HL-60 (cell line): Measurements from ENCODE around the gene CASD1.

Source experiments
- TF ChIP-seq, protein P1 (sequence below): IDR thresholded peaks from one replicate; pipeline ENCODE4 v1.5.1; 2011; ENCODE audit warnings: low read length, control low read depth, inconsistent platforms; ENCODE audit not compliant: insufficient read depth
- TF ChIP-seq, protein P2 (sequence below): IDR thresholded peaks from 2 replicates; pipeline ENCODE4 v1.6.1; 2012; ENCODE audit warnings: low read depth; ENCODE audit not compliant: insufficient replicate concordance

DNA sequence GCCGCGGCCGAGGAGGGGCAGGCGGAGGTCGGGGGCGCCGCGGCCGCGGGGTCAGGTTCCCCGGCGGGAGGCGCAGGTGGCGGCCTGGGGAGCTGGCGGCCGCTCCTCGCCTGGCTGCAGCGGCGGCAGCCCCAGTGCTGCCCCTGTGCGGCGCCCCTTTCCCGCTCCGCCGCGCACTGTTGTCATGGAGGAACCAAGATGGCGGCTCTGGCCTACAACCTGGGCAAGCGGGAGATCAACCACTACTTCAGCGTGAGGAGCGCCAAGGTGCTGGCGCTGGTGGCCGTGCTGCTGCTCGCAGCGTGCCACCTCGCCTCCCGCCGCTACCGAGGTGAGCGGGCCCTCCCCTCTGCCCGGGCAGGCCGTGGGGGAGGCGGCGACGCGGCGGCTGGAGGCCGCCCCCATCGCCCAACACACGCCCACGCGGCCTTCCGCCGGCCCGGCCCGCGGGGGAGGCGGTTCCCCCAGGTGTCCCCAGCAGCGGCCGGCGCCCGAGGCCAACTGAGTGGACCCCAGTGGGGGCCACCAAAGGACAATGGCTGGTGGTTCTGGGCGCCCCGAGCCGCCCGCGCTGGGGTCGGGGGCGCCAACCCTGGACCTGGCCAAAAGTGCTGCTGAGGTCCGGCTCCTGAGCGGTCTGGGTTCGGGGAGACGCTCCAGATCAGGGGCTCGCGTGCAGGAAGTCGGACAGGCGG is 425 bp downstream of the CASD1 start:
- TF ChIP-seq, protein P1, sequence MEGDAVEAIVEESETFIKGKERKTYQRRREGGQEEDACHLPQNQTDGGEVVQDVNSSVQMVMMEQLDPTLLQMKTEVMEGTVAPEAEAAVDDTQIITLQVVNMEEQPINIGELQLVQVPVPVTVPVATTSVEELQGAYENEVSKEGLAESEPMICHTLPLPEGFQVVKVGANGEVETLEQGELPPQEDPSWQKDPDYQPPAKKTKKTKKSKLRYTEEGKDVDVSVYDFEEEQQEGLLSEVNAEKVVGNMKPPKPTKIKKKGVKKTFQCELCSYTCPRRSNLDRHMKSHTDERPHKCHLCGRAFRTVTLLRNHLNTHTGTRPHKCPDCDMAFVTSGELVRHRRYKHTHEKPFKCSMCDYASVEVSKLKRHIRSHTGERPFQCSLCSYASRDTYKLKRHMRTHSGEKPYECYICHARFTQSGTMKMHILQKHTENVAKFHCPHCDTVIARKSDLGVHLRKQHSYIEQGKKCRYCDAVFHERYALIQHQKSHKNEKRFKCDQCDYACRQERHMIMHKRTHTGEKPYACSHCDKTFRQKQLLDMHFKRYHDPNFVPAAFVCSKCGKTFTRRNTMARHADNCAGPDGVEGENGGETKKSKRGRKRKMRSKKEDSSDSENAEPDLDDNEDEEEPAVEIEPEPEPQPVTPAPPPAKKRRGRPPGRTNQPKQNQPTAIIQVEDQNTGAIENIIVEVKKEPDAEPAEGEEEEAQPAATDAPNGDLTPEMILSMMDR = no peak
- TF ChIP-seq, protein P2, sequence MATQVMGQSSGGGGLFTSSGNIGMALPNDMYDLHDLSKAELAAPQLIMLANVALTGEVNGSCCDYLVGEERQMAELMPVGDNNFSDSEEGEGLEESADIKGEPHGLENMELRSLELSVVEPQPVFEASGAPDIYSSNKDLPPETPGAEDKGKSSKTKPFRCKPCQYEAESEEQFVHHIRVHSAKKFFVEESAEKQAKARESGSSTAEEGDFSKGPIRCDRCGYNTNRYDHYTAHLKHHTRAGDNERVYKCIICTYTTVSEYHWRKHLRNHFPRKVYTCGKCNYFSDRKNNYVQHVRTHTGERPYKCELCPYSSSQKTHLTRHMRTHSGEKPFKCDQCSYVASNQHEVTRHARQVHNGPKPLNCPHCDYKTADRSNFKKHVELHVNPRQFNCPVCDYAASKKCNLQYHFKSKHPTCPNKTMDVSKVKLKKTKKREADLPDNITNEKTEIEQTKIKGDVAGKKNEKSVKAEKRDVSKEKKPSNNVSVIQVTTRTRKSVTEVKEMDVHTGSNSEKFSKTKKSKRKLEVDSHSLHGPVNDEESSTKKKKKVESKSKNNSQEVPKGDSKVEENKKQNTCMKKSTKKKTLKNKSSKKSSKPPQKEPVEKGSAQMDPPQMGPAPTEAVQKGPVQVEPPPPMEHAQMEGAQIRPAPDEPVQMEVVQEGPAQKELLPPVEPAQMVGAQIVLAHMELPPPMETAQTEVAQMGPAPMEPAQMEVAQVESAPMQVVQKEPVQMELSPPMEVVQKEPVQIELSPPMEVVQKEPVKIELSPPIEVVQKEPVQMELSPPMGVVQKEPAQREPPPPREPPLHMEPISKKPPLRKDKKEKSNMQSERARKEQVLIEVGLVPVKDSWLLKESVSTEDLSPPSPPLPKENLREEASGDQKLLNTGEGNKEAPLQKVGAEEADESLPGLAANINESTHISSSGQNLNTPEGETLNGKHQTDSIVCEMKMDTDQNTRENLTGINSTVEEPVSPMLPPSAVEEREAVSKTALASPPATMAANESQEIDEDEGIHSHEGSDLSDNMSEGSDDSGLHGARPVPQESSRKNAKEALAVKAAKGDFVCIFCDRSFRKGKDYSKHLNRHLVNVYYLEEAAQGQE = no peak
